SK-N-SH treated with all-trans-retinoic acid at 6 μM for 48 hours (cell line): Measurements from ENCODE around the gene TAAR5.
"Not testable (repeated sequence)": the region's sequence is repeated elsewhere in the genome, so short reads cannot be mapped to it uniquely, and the experiment has no call there.

ENCODE experiments used
- ATAC-seq: fragments of 200-7000 bp; cut with Tn5 transposase; 3 replicates; pipeline ENCODE4 v1.9.1; 2020; ENCODE audit warnings: mild to moderate bottlenecking, moderate library complexity
- ARNTL ChIP-seq: fragments of 450-650 bp; formaldehyde crosslinking; IDR thresholded peaks from 2 replicates; pipeline ENCODE4 v1.5.0; 2020; ENCODE audit warnings: low read depth, mild to moderate bottlenecking, moderate library complexity, borderline replicate concordance
- BACH2 ChIP-seq: fragments of 250-450 bp; sonication (Bioruptor Pico); IDR thresholded peaks from 2 replicates; pipeline ENCODE4 v1.9.0; 2021; ENCODE audit warnings: mild to moderate bottlenecking, borderline replicate concordance
- CSDC2 ChIP-seq: fragments of 250-450 bp; sonication (Bioruptor Pico); IDR thresholded peaks from 2 replicates; pipeline ENCODE4 v1.5.0; 2020; ENCODE audit warnings: mild to moderate bottlenecking, moderate library complexity
- ESRRG ChIP-seq: fragments of 250-450 bp; sonication (Bioruptor Pico); IDR thresholded peaks from 2 replicates; pipeline ENCODE4 v1.6.1; 2021; ENCODE audit warnings: mild to moderate bottlenecking
- GLIS3 ChIP-seq: fragments of 250-450 bp; sonication (Bioruptor Pico); IDR thresholded peaks from 2 replicates; pipeline ENCODE4 v1.5.0; 2020; ENCODE audit warnings: mild to moderate bottlenecking, moderate library complexity
- ISL1 ChIP-seq: fragments of 250-450 bp; sonication (Bioruptor Pico); IDR thresholded peaks from 2 replicates; pipeline ENCODE4 v2.1.2; 2022; ENCODE audit warnings: mild to moderate bottlenecking, moderate library complexity
- OSR1 ChIP-seq: fragments of 250-450 bp; sonication (Bioruptor Pico); IDR thresholded peaks from 2 replicates; pipeline ENCODE4 v1.8.0; 2022; ENCODE audit warnings: moderate library complexity, mild to moderate bottlenecking, inconsistent platforms
- RARB ChIP-seq: fragments of 250-450 bp; sonication (Bioruptor Pico); IDR thresholded peaks from 2 replicates; pipeline ENCODE4 v1.8.0; 2021; ENCODE audit warnings: mild to moderate bottlenecking, moderate library complexity
- TCF4 ChIP-seq: fragments of 250-450 bp; sonication (Bioruptor Pico); IDR thresholded peaks from 2 replicates; pipeline ENCODE4 v1.8.0; 2021; ENCODE audit warnings: mild to moderate bottlenecking, moderate library complexity, borderline replicate concordance
- TOX ChIP-seq: fragments of 250-450 bp; sonication (Bioruptor Pico); IDR thresholded peaks from 2 replicates; pipeline ENCODE4 v1.8.0; 2021; ENCODE audit warnings: mild to moderate bottlenecking, moderate library complexity, borderline replicate concordance
- ZC3H10 ChIP-seq: fragments of 250-450 bp; sonication (Bioruptor Pico); IDR thresholded peaks from 2 replicates; pipeline ENCODE4 v1.5.1; 2021; ENCODE audit warnings: mild to moderate bottlenecking, moderate library complexity
- ZFP3 ChIP-seq: fragments of 250-450 bp; sonication (Bioruptor Pico); IDR thresholded peaks from 2 replicates; pipeline ENCODE4 v1.5.0; 2020; ENCODE audit warnings: mild to moderate bottlenecking, moderate library complexity
- ZFP30 ChIP-seq: fragments of 450-650 bp; formaldehyde crosslinking; IDR thresholded peaks from 2 replicates; pipeline ENCODE4 v1.5.0; 2022; ENCODE audit warnings: mild to moderate bottlenecking, moderate library complexity
- ZNF565 ChIP-seq: fragments of 450-650 bp; formaldehyde crosslinking; conservative IDR thresholded peaks from 2 replicates; pipeline ENCODE4 v1.5.0; 2020; ENCODE audit warnings: low read depth, mild to moderate bottlenecking, moderate library complexity
- ZNF70 ChIP-seq: fragments of 450-650 bp; formaldehyde crosslinking; IDR thresholded peaks from 2 replicates; pipeline ENCODE4 v1.5.0; 2020; ENCODE audit warnings: mild to moderate bottlenecking, moderate library complexity
- ZNF8 ChIP-seq: fragments of 450-650 bp; formaldehyde crosslinking; IDR thresholded peaks from 2 replicates; pipeline ENCODE4 v1.5.0; 2020; ENCODE audit warnings: mild to moderate bottlenecking, moderate library complexity
- TF ChIP-seq, protein P1 (sequence below): fragments of 250-450 bp; sonication (Bioruptor Pico); IDR thresholded peaks from 2 replicates; pipeline ENCODE4 v1.8.0; 2021; ENCODE audit warnings: low read depth, mild to moderate bottlenecking, moderate library complexity, borderline replicate concordance
- TF ChIP-seq, protein P2 (sequence below): fragments of 250-450 bp; sonication (Bioruptor Pico); IDR thresholded peaks from 2 replicates; pipeline ENCODE4 v1.5.1; 2021; ENCODE audit warnings: mild to moderate bottlenecking, moderate library complexity
- TF ChIP-seq, protein P3 (sequence below): fragments of 250-450 bp; sonication (Bioruptor Pico); IDR thresholded peaks from 2 replicates; pipeline ENCODE4 v1.5.0; 2020; ENCODE audit warnings: mild to moderate bottlenecking, moderate library complexity
- TF ChIP-seq, protein P4 (sequence below): fragments of 250-450 bp; sonication (Bioruptor Pico); IDR thresholded peaks from 2 replicates; pipeline ENCODE4 v1.8.0; 2020; ENCODE audit warnings: mild to moderate bottlenecking, moderate library complexity, borderline replicate concordance
- TF ChIP-seq, protein P5 (sequence below): fragments of 250-450 bp; sonication (Bioruptor Pico); IDR thresholded peaks from 2 replicates; pipeline ENCODE4 v1.5.1; 2020; ENCODE audit warnings: low read depth, mild to moderate bottlenecking, moderate library complexity

Gene TAAR5

DNA sequence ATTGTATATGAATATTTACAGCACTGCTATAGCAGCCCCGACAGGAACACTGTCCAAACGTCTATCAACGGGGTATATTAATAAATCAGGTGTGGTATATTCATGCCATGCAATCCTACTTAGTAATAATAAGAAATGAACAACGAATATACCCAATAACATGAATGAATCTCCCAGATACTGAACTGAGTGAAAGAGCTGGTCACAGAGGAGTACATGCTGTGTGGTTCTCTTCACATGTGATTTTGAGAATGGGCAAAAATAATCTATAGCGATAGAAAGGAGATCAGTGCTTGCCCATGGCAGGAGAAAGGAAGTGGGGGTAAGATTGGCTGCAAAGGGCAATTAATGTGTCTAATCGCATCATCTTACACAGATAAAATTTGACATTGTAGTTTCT, 23.1 kb downstream of the TAAR5 start:
- TF ChIP-seq ISL1 (no peak), ARNTL (no peak), RARB (CRISPR knock-in tag) (no peak), ZNF565 (no peak), TOX (CRISPR knock-in tag) (no peak), ZFP3 (no peak), ZNF70 (CRISPR knock-in tag) (no peak), ESRRG (CRISPR knock-in tag) (no peak), OSR1 (no peak), GLIS3 (CRISPR knock-in tag) (no peak), BACH2 (CRISPR knock-in tag) (no peak)
- TF ChIP-seq, protein P1, sequence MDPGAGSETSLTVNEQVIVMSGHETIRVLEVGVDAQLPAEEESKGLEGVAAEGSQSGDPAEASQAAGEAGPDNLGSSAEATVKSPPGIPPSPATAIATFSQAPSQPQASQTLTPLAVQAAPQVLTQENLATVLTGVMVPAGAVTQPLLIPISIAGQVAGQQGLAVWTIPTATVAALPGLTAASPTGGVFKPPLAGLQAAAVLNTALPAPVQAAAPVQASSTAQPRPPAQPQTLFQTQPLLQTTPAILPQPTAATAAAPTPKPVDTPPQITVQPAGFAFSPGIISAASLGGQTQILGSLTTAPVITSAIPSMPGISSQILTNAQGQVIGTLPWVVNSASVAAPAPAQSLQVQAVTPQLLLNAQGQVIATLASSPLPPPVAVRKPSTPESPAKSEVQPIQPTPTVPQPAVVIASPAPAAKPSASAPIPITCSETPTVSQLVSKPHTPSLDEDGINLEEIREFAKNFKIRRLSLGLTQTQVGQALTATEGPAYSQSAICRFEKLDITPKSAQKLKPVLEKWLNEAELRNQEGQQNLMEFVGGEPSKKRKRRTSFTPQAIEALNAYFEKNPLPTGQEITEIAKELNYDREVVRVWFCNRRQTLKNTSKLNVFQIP (CRISPR knock-in tag): no peak
- TF ChIP-seq, protein P2, sequence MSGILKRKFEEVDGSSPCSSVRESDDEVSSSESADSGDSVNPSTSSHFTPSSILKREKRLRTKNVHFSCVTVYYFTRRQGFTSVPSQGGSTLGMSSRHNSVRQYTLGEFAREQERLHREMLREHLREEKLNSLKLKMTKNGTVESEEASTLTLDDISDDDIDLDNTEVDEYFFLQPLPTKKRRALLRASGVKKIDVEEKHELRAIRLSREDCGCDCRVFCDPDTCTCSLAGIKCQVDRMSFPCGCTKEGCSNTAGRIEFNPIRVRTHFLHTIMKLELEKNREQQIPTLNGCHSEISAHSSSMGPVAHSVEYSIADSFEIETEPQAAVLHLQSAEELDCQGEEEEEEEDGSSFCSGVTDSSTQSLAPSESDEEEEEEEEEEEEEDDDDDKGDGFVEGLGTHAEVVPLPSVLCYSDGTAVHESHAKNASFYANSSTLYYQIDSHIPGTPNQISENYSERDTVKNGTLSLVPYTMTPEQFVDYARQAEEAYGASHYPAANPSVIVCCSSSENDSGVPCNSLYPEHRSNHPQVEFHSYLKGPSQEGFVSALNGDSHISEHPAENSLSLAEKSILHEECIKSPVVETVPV (CRISPR knock-in tag): no peak
- ATAC-seq: no peak

DNA sequence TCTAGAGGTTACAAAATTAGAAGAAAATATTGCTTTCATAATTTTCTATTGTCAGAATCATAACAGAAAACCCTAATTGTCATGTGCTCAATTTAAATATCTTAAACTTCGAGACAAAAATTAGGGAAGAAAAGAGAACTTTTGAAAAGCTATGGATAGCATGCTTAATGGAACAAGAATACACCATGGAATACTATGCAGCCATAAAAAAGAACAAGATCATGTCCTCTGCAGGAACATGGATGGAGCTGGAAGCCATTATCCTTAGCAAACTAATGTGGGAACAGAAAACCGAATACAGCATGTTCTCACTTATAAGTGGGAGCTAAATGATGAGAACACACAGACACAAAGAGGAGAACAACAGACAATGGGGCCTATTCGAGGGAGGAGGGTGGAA, 29.5 kb downstream of the TAAR5 start:
- not testable (repeated sequence) for ATAC-seq

DNA sequence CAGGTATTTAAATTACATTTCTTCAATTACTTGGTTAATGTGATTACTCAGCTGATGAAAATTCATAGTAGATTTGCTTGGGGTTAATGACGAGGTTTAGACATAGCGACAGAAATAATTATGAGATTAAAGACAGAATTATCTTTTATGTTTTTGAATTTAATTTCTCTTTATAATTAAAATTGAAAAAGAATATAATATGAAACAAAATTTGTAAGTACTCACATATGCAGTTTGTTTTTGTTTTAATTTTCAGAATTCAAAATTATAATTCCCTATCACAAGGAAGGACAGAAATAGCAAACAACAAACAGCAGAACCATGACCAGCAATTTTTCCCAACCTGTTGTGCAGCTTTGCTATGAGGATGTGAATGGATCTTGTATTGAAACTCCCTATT, 37.2 kb downstream of the TAAR5 start, which contains the start of gene TAAR8:
TAAR8 (plus strand) TSS at position 301 of the 400 bp plus-strand sequence; CDS start at position 322, 21 bp downstream.
- no peak for ATAC-seq
- no peak for TF ChIP-seq ZC3H10 (CRISPR knock-in tag)
- TF ChIP-seq ZNF70 (CRISPR knock-in tag): no peak
- TF ChIP-seq ARNTL: no peak

DNA sequence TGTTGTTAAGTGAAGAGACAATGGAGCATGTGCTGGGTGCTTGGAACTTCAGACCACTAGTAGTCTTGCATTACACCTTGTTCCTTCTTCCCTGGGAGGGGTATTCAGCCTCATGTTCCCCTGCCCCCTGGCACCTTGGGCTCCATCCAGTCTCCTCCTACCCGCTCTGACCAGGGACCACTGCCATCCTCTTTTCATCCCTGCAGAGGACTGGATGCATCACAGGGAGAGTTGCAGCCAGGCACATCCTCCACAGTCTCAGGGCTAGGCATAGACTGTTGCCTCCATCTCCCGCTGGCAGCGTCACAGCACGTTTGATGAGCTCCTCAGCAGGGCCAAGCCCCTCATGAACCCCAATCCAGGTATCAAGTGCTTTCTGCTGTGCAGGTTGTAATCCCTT, 38.3 kb downstream of the TAAR5 start:
- no peak for ATAC-seq
- TF ChIP-seq ZNF70 (CRISPR knock-in tag): no peak
- no peak for TF ChIP-seq ISL1
- TF ChIP-seq ZNF565: no peak
- no peak for TF ChIP-seq TCF4
- TF ChIP-seq ARNTL: no peak
- TF ChIP-seq BACH2 (CRISPR knock-in tag): no peak
- TF ChIP-seq, all 23 proteins: peak for 0

DNA sequence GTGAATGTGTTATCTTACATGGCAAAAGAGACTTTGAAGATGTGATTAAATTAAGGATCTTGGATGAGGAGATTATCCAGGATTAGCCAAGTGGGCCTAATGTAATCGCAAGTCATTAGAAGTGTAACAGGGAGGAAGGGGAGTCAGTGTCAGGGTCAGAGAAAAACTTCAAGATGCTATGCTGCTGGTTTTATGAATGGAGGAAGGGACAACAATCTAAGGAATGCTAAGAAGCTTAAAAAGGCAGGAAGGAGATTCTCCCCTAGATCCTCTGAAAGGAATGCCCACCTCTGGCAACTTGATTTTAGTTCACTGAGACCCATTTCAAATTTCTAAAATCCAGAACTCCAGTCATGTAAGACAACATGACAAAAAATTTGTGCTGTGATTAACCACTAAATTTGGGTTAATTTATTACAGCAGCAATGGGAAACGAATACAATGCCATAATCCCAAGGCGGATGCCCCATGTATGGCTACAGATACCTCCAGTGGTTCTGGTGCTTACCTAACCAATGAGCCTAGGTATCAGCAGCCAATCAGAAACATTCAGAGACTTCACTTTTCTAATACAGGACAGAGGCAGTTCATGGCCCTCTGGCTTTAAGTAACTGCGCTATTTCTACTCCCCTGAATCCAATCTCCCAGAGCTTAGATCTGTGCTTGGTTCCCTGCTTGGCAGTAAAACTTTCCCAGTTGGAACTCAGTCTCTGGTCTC, 40.6 kb downstream of the TAAR5 start:
- ATAC-seq: no peak
- TF ChIP-seq ZFP30: no peak
- no peak for TF ChIP-seq ISL1
- TF ChIP-seq ZC3H10 (CRISPR knock-in tag): no peak
- TF ChIP-seq ARNTL: no peak
- no peak for TF ChIP-seq GLIS3 (CRISPR knock-in tag)
- TF ChIP-seq BACH2 (CRISPR knock-in tag): no peak
- no peak for TF ChIP-seq RARB (CRISPR knock-in tag)
- TF ChIP-seq, protein P3, sequence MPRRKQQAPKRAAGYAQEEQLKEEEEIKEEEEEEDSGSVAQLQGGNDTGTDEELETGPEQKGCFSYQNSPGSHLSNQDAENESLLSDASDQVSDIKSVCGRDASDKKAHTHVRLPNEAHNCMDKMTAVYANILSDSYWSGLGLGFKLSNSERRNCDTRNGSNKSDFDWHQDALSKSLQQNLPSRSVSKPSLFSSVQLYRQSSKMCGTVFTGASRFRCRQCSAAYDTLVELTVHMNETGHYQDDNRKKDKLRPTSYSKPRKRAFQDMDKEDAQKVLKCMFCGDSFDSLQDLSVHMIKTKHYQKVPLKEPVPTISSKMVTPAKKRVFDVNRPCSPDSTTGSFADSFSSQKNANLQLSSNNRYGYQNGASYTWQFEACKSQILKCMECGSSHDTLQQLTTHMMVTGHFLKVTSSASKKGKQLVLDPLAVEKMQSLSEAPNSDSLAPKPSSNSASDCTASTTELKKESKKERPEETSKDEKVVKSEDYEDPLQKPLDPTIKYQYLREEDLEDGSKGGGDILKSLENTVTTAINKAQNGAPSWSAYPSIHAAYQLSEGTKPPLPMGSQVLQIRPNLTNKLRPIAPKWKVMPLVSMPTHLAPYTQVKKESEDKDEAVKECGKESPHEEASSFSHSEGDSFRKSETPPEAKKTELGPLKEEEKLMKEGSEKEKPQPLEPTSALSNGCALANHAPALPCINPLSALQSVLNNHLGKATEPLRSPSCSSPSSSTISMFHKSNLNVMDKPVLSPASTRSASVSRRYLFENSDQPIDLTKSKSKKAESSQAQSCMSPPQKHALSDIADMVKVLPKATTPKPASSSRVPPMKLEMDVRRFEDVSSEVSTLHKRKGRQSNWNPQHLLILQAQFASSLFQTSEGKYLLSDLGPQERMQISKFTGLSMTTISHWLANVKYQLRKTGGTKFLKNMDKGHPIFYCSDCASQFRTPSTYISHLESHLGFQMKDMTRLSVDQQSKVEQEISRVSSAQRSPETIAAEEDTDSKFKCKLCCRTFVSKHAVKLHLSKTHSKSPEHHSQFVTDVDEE (CRISPR knock-in tag): no peak
- no peak for TF ChIP-seq TOX (CRISPR knock-in tag)
- no peak for TF ChIP-seq ZNF70 (CRISPR knock-in tag)
- no peak for TF ChIP-seq ESRRG (CRISPR knock-in tag)
- TF ChIP-seq ZNF8 (CRISPR knock-in tag): no peak
- no peak for TF ChIP-seq ZFP3
- TF ChIP-seq ZNF565: no peak
- TF ChIP-seq, protein P1 (CRISPR knock-in tag): no peak
- TF ChIP-seq, protein P4, sequence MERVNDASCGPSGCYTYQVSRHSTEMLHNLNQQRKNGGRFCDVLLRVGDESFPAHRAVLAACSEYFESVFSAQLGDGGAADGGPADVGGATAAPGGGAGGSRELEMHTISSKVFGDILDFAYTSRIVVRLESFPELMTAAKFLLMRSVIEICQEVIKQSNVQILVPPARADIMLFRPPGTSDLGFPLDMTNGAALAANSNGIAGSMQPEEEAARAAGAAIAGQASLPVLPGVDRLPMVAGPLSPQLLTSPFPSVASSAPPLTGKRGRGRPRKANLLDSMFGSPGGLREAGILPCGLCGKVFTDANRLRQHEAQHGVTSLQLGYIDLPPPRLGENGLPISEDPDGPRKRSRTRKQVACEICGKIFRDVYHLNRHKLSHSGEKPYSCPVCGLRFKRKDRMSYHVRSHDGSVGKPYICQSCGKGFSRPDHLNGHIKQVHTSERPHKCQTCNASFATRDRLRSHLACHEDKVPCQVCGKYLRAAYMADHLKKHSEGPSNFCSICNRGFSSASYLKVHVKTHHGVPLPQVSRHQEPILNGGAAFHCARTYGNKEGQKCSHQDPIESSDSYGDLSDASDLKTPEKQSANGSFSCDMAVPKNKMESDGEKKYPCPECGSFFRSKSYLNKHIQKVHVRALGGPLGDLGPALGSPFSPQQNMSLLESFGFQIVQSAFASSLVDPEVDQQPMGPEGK: no peak
- TF ChIP-seq, protein P5, sequence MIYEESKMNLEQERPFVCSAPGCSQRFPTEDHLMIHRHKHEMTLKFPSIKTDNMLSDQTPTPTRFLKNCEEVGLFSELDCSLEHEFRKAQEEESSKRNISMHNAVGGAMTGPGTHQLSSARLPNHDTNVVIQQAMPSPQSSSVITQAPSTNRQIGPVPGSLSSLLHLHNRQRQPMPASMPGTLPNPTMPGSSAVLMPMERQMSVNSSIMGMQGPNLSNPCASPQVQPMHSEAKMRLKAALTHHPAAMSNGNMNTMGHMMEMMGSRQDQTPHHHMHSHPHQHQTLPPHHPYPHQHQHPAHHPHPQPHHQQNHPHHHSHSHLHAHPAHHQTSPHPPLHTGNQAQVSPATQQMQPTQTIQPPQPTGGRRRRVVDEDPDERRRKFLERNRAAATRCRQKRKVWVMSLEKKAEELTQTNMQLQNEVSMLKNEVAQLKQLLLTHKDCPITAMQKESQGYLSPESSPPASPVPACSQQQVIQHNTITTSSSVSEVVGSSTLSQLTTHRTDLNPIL (CRISPR knock-in tag): no peak
- no peak for TF ChIP-seq CSDC2 (CRISPR knock-in tag)
